Measurements from ENCODE around the gene ENTPD6. TPM values are rescaled to one million over a fixed set of nuclear protein-coding genes. Genes with fewer than 3 reads are reported as not detected.

Gene ENTPD6
- total RNA-seq, 1 experiment from 2014 or later = 86.6 TPM

GRCh38 chr20:25197183-25197869 is 1.8 kb downstream of the ENTPD6 start:
- CTCF ChIA-PET = interaction anchor here (2.6 kb wide), 1 partner anchor 50 kb away, joined by 17 read pairs; the partner anchor contains the start of gene PYGB
- H3K4me1 ChIP-seq = peaks cover 4% of the 10 kb centered on the region; the same call in 1 of the 2 replicates

GRCh38 chr20:25197870-25198190 is 2.3 kb downstream of the ENTPD6 start:
- Mint-ChIP-seq H3K4me1 (ENCODE audit: low read depth, unreplicated experiment) (no peaks in the 10 kb centered on the region), H3K27me3 (ENCODE audit: insufficient read depth, unreplicated experiment) (no peaks in the 10 kb centered on the region), H3K36me3 (ENCODE audit: insufficient read depth, unreplicated experiment) (no peaks in the 10 kb centered on the region), H3K9me3 (ENCODE audit: unreplicated experiment) (no peaks in the 10 kb centered on the region), H3K27ac (ENCODE audit: unreplicated experiment) (no peak overlapping the region), H3K4me3 (ENCODE audit: unreplicated experiment) (peak overlapping the region; percentile 78)
- POLR2A ChIA-PET = no interaction called here
- no peaks in the 10 kb centered on the region for H3K9me3 ChIP-seq
- no peak for TF ChIP-seq CTCF (IDR thresholded peaks at IDR 0.05; ENCODE audit: insufficient read depth in 1 of 2, low read depth in 1 of 2, low read length in 1 of 2, severe bottlenecking in 1 of 2, unreplicated experiment in 1 of 2)
- intact Hi-C loops (cut with micrococcal nuclease; ENCODE audit: unreplicated experiment) = no loop called here
- no peaks in the 10 kb centered on the region for H3K27me3 ChIP-seq (replicated peaks; ENCODE audit: control insufficient read depth, insufficient read depth, low read length)
- CTCF ChIA-PET = no interaction called here
- no TSS peak for BruUV-seq (replicated peaks)
- peaks cover 1% of the 10 kb centered on the region; the same call in 1 of the 2 replicates for H3K36me3 ChIP-seq (ENCODE audit: control insufficient read depth, insufficient read depth, low read length)
- peaks cover 4% of the 10 kb centered on the region; the same call in 1 of the 2 replicates for H3K4me1 ChIP-seq
- H3K4me3 ChIP-seq (ENCODE audit: low read depth, low read length) = no peak overlapping the region
- DNase-seq = no peak

More at GRCh38 chr20:25197183-25197869, 1.8 kb downstream of the ENTPD6 start:
- intact Hi-C loops (cut with micrococcal nuclease; ENCODE audit: unreplicated experiment) = no loop called here
- Mint-ChIP-seq H3K27ac (ENCODE audit: unreplicated experiment) (no peak overlapping the region), H3K4me1 (ENCODE audit: low read depth, unreplicated experiment) (no peaks in the 10 kb centered on the region), H3K36me3 (ENCODE audit: insufficient read depth, unreplicated experiment) (no peaks in the 10 kb centered on the region), H3K27me3 (ENCODE audit: insufficient read depth, unreplicated experiment) (no peaks in the 10 kb centered on the region), H3K9me3 (ENCODE audit: unreplicated experiment) (no peaks in the 10 kb centered on the region), H3K4me3 (ENCODE audit: unreplicated experiment) (peak overlapping the region; percentile 78)
- H3K27me3 ChIP-seq (replicated peaks; ENCODE audit: control insufficient read depth, insufficient read depth, low read length) = no peaks in the 10 kb centered on the region
- peaks cover 1% of the 10 kb centered on the region; the same call in 1 of the 2 replicates for H3K36me3 ChIP-seq (ENCODE audit: control insufficient read depth, insufficient read depth, low read length)
- no peak overlapping the region for H3K4me3 ChIP-seq (ENCODE audit: low read depth, low read length)
- no peak for DNase-seq
- no peak for TF ChIP-seq CTCF (IDR thresholded peaks at IDR 0.05; ENCODE audit: insufficient read depth in 1 of 2, low read depth in 1 of 2, low read length in 1 of 2, severe bottlenecking in 1 of 2, unreplicated experiment in 1 of 2)
- H3K9me3 ChIP-seq = no peaks in the 10 kb centered on the region
- POLR2A ChIA-PET = no interaction called here
- no TSS peak for BruUV-seq (replicated peaks)

GRCh38 chr20:25198663-25199383 is 3.3 kb downstream of the ENTPD6 start:
- H3K27me3 Mint-ChIP-seq (ENCODE audit: insufficient read depth, unreplicated experiment) = no peaks in the 10 kb centered on the region
- H3K4me1 Mint-ChIP-seq (ENCODE audit: low read depth, unreplicated experiment) = no peaks in the 10 kb centered on the region
- no peaks in the 10 kb centered on the region for H3K9me3 Mint-ChIP-seq (ENCODE audit: unreplicated experiment)
- ChIA-PET CTCF (no interaction called here), POLR2A (no interaction called here)
- Histone ChIP-seq H3K36me3 (ENCODE audit: control insufficient read depth, insufficient read depth, low read length) (peaks cover 1% of the 10 kb centered on the region; the same call in 1 of the 2 replicates), H3K4me3 (ENCODE audit: low read depth, low read length) (no peak overlapping the region), H3K9me3 (no peaks in the 10 kb centered on the region), H3K4me1 (peaks cover 4% of the 10 kb centered on the region; the same call in 1 of the 2 replicates), H3K27me3 (replicated peaks; ENCODE audit: control insufficient read depth, insufficient read depth, low read length) (no peaks in the 10 kb centered on the region)
- no peak for TF ChIP-seq CTCF (IDR thresholded peaks at IDR 0.05; ENCODE audit: insufficient read depth in 1 of 2, low read depth in 1 of 2, low read length in 1 of 2, severe bottlenecking in 1 of 2, unreplicated experiment in 1 of 2)
- no TSS peak for BruUV-seq (replicated peaks)
- intact Hi-C loops (cut with micrococcal nuclease; ENCODE audit: unreplicated experiment) = no loop called here
- no peak for DNase-seq
- no peaks in the 10 kb centered on the region for H3K36me3 Mint-ChIP-seq (ENCODE audit: insufficient read depth, unreplicated experiment)
- H3K4me3 Mint-ChIP-seq (ENCODE audit: unreplicated experiment) = no peak overlapping the region
- H3K27ac Mint-ChIP-seq (ENCODE audit: unreplicated experiment) = no peak overlapping the region

All from Caco-2 (cell line).